H9 (cell line): ENCODE measurements around the gene OCSTAMP. TPM values are rescaled to one million over a fixed set of nuclear protein-coding genes. Genes with fewer than 3 reads are reported as not detected.

Experiments
- DNase-seq: peaks from one replicate; pipeline ENCODE4 v3.0.0-alpha.2; 2017
- H2AFZ ChIP-seq: one replicate; pipeline ENCODE4 v1.6.1; 2013; ENCODE audit warnings: mild to moderate bottlenecking, low read length, control low read depth, moderate library complexity
- H2AK5ac ChIP-seq: 2 replicates; pipeline ENCODE4 v1.6.1; 2013; ENCODE audit warnings: low read length, control low read depth, mixed read lengths; ENCODE audit not compliant: insufficient read length
- H2BK120ac ChIP-seq: one replicate; pipeline ENCODE4 v1.6.1; 2013; ENCODE audit warnings: low read depth, mild to moderate bottlenecking, low read length, control low read depth, inconsistent platforms; ENCODE audit not compliant: poor library complexity, severe bottlenecking
- H2BK12ac ChIP-seq: 2 replicates; pipeline ENCODE4 v1.6.1; 2013; ENCODE audit warnings: low read length, control low read depth, mixed read lengths, low read depth; ENCODE audit not compliant: insufficient read length
- H2BK15ac ChIP-seq: 2 replicates; pipeline ENCODE4 v1.6.1; 2013; ENCODE audit warnings: low read depth, low read length, control low read depth
- H2BK20ac ChIP-seq: one replicate; pipeline ENCODE4 v1.6.1; 2013; ENCODE audit warnings: low read depth, mild to moderate bottlenecking, low read length, control low read depth, inconsistent platforms; ENCODE audit not compliant: poor library complexity, severe bottlenecking
- H2BK5ac ChIP-seq: 2 replicates; pipeline ENCODE4 v1.6.1; 2013; ENCODE audit warnings: low read length, control low read depth, mixed read lengths; ENCODE audit not compliant: insufficient read length
- H3K14ac ChIP-seq: 2 replicates; pipeline ENCODE4 v1.6.1; 2013; ENCODE audit warnings: low read length, control low read depth; ENCODE audit not compliant: insufficient read depth
- H3K18ac ChIP-seq: 2 replicates; pipeline ENCODE4 v1.6.1; 2013; ENCODE audit warnings: low read depth, mild to moderate bottlenecking, mixed read lengths, low read length, control low read depth; ENCODE audit not compliant: insufficient read length
- H3K23ac ChIP-seq: 2 replicates; pipeline ENCODE4 v1.6.1; 2013; ENCODE audit warnings: low read length, control low read depth, mixed read lengths, low read depth; ENCODE audit not compliant: insufficient read length
- H3K23me2 ChIP-seq: 2 replicates; pipeline ENCODE4 v1.6.1; 2013; ENCODE audit warnings: low read depth, mild to moderate bottlenecking, mixed read lengths, low read length, control low read depth; ENCODE audit not compliant: insufficient read length, poor library complexity, severe bottlenecking
- H3K27ac ChIP-seq: 2 replicates; pipeline ENCODE4 v1.5.1; 2013; ENCODE audit warnings: low read length, control low read depth, mixed read lengths, low read depth; ENCODE audit not compliant: insufficient read length
- H3K27me3 ChIP-seq: 2 replicates; pipeline ENCODE4 v1.6.1; 2013; ENCODE audit warnings: low read length, control low read depth, inconsistent platforms; ENCODE audit not compliant: insufficient read depth
- H3K4ac ChIP-seq: 2 replicates; pipeline ENCODE4 v1.6.1; 2013; ENCODE audit warnings: low read depth, mild to moderate bottlenecking, control low read depth, inconsistent platforms, low read length, moderate library complexity
- H3K4me1 ChIP-seq: 2 replicates; pipeline ENCODE4 v1.6.1; 2013; ENCODE audit warnings: low read length, control low read depth, inconsistent platforms; ENCODE audit not compliant: insufficient read depth
- H3K4me2 ChIP-seq: 2 replicates; pipeline ENCODE4 v1.6.1; 2013; ENCODE audit warnings: low read length, control low read depth, mixed read lengths; ENCODE audit not compliant: insufficient read length, insufficient read depth
- H3K56ac ChIP-seq: 2 replicates; pipeline ENCODE4 v1.6.1; 2013; ENCODE audit warnings: low read depth, mild to moderate bottlenecking, mixed read lengths, low read length, control low read depth; ENCODE audit not compliant: insufficient read length
- H3K79me1 ChIP-seq: 2 replicates; pipeline ENCODE4 v1.6.1; 2013; ENCODE audit warnings: low read depth, mild to moderate bottlenecking, moderate library complexity, low read length, control low read depth, inconsistent platforms; ENCODE audit not compliant: insufficient read depth, poor library complexity, severe bottlenecking
- H3K79me2 ChIP-seq: 2 replicates; pipeline ENCODE4 v1.6.1; 2013; ENCODE audit warnings: low read length, control low read depth, inconsistent platforms; ENCODE audit not compliant: insufficient read depth
- H3K9ac ChIP-seq: 2 replicates; pipeline ENCODE4 v1.6.1; 2013; ENCODE audit warnings: low read length, control low read depth, mixed read lengths; ENCODE audit not compliant: insufficient read length; ENCODE audit errors: extremely low read depth
- H3K9me3 ChIP-seq: one replicate; pipeline ENCODE4 v1.6.1; 2013; ENCODE audit warnings: low read depth, low read length, inconsistent platforms; ENCODE audit not compliant: control insufficient read depth
- H3T11ph ChIP-seq: one replicate; pipeline ENCODE4 v1.6.1; 2013; ENCODE audit warnings: mild to moderate bottlenecking, low read length, control low read depth, inconsistent platforms
- H4K20me1 ChIP-seq: one replicate; pipeline ENCODE4 v1.6.1; 2013; ENCODE audit not compliant: control insufficient read depth, insufficient read length, insufficient read depth
- H4K5ac ChIP-seq: 2 replicates; pipeline ENCODE4 v1.6.1; 2013; ENCODE audit warnings: low read depth, mild to moderate bottlenecking, mixed read lengths, low read length, control low read depth; ENCODE audit not compliant: insufficient read length
- H4K8ac ChIP-seq: replicated peaks from 2 replicates; pipeline ENCODE4 v1.6.1; 2013; ENCODE audit warnings: low read length, control low read depth, mixed read lengths, low read depth; ENCODE audit not compliant: insufficient read length
- H4K91ac ChIP-seq: 2 replicates; pipeline ENCODE4 v1.6.1; 2013; ENCODE audit warnings: low read depth, mild to moderate bottlenecking, moderate library complexity, mixed read lengths, low read length, control low read depth; ENCODE audit not compliant: insufficient read length
- H3K27ac Mint-ChIP-seq, 3 experiments: 2 replicates in 2 of 3; 3 replicates in 1 of 3; pipeline ENCODE4 v1.8.0; 2020 to 2021; ENCODE audit warnings: mixed read lengths in 3 of 3, mild to moderate bottlenecking in 1 of 3, moderate library complexity in 1 of 3
- H3K27me3 Mint-ChIP-seq: 2 replicates; pipeline ENCODE4 v1.8.0; 2021; ENCODE audit warnings: low read depth, mild to moderate bottlenecking, moderate library complexity, mixed read lengths
- H3K36me3 Mint-ChIP-seq, 3 experiments: 2 replicates in 2 of 3; 3 replicates in 1 of 3; pipeline ENCODE4 v1.8.0; 2020 to 2021; ENCODE audit warnings: low read depth in 3 of 3, mixed read lengths in 3 of 3; ENCODE audit not compliant: insufficient read depth in 1 of 3
- H3K4me1 Mint-ChIP-seq, 2 experiments: 2 replicates each; pipeline ENCODE4 v1.8.0; 2020; ENCODE audit warnings: mixed read lengths in 2 of 2
- H3K4me3 Mint-ChIP-seq, 2 experiments: 2 replicates in 1 of 2; 3 replicates in 1 of 2; pipeline ENCODE4 v1.8.0; 2020 to 2021; ENCODE audit warnings: mild to moderate bottlenecking in 2 of 2, mixed read lengths in 2 of 2, moderate library complexity in 1 of 2
- H3K9me3 Mint-ChIP-seq, 2 experiments: 2 replicates in 1 of 2; 3 replicates in 1 of 2; pipeline ENCODE4 v1.8.0; 2020; ENCODE audit warnings: mild to moderate bottlenecking in 2 of 2, mixed read lengths in 2 of 2, moderate library complexity in 1 of 2
- CTCF ChIP-seq: fragments of 200-600 bp; sonication (generic); conservative IDR thresholded peaks from 3 replicates; pipeline ENCODE4 v1.8.0; 2021; ENCODE audit warnings: antibody characterized with exemption, mild to moderate bottlenecking
- WGBS: extraction: QIAGEN DNeasy Blood & Tissue Kit; methylation state at CpG from one replicate; pipeline ENCODE4 v1.1.7; 2013; ENCODE audit warnings: missing lambda C conversion rate, low lambda C conversion rate, mixed read lengths; ENCODE audit not compliant: insufficient read length; ENCODE audit errors: extremely low coverage; 5-methylcytosine and 5-hydroxymethylcytosine counted together
- total RNA-seq: library from RNA; stranded (reverse); gene quantifications from 2 replicates; pipeline ENCODE4 v1.2.1, GENCODE V29; 2021

The OCSTAMP gene
- total RNA-seq, 1 experiment from 2014 or later, result not detected

- Mint-ChIP-seq H3K27ac (peak overlapping the region in 2 of 3 experiments; percentile 44 to 69; a peak in 1 of 7 replicates), H3K27me3 (no peaks in the 10 kb centered on the region)
Observed at GRCh38 chr20:46575937-46576461, 25.5 kb upstream of the OCSTAMP start.

More at GRCh38 chr20:46575937-46576461, 25.5 kb upstream of the OCSTAMP start:
- Histone ChIP-seq H4K91ac (no peak overlapping the region), H3K9me3 (no peaks in the 10 kb centered on the region), H3K4ac (no peak overlapping the region), H2BK12ac (no peak overlapping the region), H3K23ac (no peak overlapping the region), H2BK5ac (no peak overlapping the region), H3K9ac (no peak overlapping the region), H4K20me1 (no peaks in the 10 kb centered on the region), H3K27me3 (no peaks in the 10 kb centered on the region), H3K4me1 (no peaks in the 10 kb centered on the region), H2BK20ac (no peak overlapping the region), H4K8ac (no peak overlapping the region), H3K23me2 (no peaks in the 10 kb centered on the region), H3K79me1 (no peaks in the 10 kb centered on the region), H3K79me2 (no peaks in the 10 kb centered on the region), H3T11ph (no peak overlapping the region), H3K14ac (no peak overlapping the region), H2AK5ac (no peak overlapping the region), H2BK120ac (no peak overlapping the region), H3K27ac (no peak overlapping the region), H4K5ac (no peak overlapping the region), H3K4me2 (no peak overlapping the region), H3K56ac (no peak overlapping the region), H2BK15ac (no peak overlapping the region), H2AFZ (no peak overlapping the region), H3K18ac (no peak overlapping the region)
- Mint-ChIP-seq H3K9me3 (peaks cover 7% of the 10 kb centered on the region in 2 experiments), H3K4me3 (no peak overlapping the region), H3K36me3 (peaks cover 12 to 33% (median 19%) of the 10 kb centered on the region in 3 experiments), H3K4me1 (peaks cover 4 to 16% of the 10 kb centered on the region in 2 experiments)
- no peak for TF ChIP-seq CTCF
- DNase-seq, result no peak
- WGBS, result no CpG with 5 or more reads among the region's 9 CpGs
